ENCODE results near the gene METTL9. TPM values are rescaled to one million over a fixed set of nuclear protein-coding genes. Genes with fewer than 3 reads are reported as not detected.
"Not testable (repeated sequence)": the region's sequence is repeated elsewhere in the genome, so short reads cannot be mapped to it uniquely, and the experiment has no call there.

METTL9 gene
- total RNA-seq, 2 experiments from 2014 or later = 99.2 to 101 TPM

DNA sequence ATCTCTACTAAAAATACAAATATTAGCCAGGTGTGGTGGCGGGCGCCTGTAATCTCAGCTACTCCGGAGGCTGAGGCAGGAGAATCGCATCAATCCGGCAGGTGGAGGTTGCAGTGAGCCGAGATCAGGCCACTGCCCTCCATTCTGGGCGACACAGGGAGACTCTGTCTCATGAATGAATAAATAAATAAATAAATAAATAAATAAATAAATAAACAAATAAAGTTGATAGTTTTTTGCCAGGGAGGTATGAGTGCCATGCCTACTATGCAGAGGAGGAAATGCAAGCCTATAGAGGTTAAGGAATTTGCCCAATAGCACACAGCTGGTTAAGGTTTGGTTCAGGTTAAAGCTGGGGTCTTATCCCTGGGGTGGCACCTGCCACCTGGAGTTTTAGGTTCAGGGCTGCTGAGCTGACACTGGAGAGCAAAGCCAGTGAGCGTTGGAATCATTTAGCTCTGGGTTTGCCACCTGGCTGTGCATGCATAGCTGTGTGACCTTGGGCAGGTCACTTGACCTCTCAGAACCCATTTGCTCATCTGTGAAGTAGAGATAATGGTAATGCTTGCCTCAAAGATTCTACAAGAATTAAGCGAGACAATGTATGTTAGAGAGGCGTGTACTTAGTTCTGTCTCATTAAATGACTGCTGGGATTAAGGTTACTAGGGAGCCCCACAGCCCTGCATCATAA is 65.6 kb downstream of the METTL9 start:
- peaks cover 13% of the 10 kb centered on the region for H3K27me3 Mint-ChIP-seq (ENCODE audit: low read depth)
- POLR2A ChIA-PET = no interaction called here
- CTCF ChIA-PET = interaction anchor here (3.4 kb wide), 1 partner anchor 8 kb away, joined by 31 read pairs; no protein-coding TSS in a partner anchor
- no peak overlapping the region for H3K27ac Mint-ChIP-seq
- no peaks in the 10 kb centered on the region for H3K36me3 Mint-ChIP-seq (ENCODE audit: low read depth)
- ATAC-seq (no peak), DNase-seq (no peak)
- no peaks in the 10 kb centered on the region for H3K9me3 Mint-ChIP-seq (ENCODE audit: insufficient read depth)
- H3K4me3 Mint-ChIP-seq = no peak overlapping the region
- peaks cover 17% of the 10 kb centered on the region for H3K4me1 Mint-ChIP-seq (ENCODE audit: low read depth)

DNA sequence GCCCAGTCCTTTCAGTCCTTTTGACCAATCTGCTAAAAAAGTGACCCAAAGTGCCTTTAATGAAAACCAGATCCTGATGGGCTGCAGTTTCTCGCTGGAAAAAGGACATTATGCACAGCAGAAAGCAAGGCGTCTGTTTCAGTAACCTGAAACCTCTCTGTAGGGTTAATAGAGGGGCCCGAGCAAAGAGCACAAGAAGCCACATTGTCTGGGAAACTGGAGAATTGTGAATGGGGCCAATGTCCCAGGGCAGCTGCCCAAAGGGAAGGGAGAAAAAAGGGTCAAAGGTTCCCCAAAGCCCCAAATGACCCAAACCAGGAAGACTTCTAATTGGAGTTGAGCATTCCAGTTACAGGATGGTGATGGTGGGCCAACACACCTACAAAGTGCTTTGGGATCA is 67.4 kb downstream of the METTL9 start:
- H3K27ac Mint-ChIP-seq = no peak overlapping the region
- ATAC-seq (no peak), DNase-seq (no peak)
- peaks cover 5% of the 10 kb centered on the region for H3K4me1 Mint-ChIP-seq (ENCODE audit: low read depth)
- H3K36me3 Mint-ChIP-seq (ENCODE audit: low read depth) = no peaks in the 10 kb centered on the region
- no peak overlapping the region for H3K4me3 Mint-ChIP-seq
- H3K27me3 Mint-ChIP-seq (ENCODE audit: low read depth) = peaks cover 22% of the 10 kb centered on the region
- H3K9me3 Mint-ChIP-seq (ENCODE audit: insufficient read depth) = no peaks in the 10 kb centered on the region
- ChIA-PET CTCF (interaction anchor here (3.4 kb wide), 1 partner anchor 9 kb away, joined by 31 read pairs; no protein-coding TSS in a partner anchor), POLR2A (no interaction called here)

DNA sequence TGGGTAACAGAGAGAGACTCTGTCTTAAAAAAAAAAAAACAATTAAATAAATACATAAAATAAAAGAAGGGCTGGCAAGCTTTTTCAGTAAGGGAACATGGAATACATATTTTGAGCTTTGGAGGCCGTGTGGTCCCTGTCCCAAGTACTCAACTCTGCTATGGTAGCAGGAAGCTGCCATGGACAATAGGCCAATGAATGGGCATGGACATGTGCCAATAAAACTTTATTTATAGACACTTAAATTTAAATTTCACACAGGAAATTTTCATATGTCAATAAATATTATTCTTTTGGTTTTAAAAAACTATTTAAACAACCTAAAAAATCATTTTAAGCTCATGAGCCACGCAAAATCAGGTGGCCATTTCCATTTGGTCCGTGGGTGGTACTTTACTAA is 68.2 kb downstream of the METTL9 start:
- ATAC-seq = no peak
- H3K4me1 Mint-ChIP-seq (ENCODE audit: low read depth) = peaks cover 5% of the 10 kb centered on the region
- peaks cover 22% of the 10 kb centered on the region for H3K27me3 Mint-ChIP-seq (ENCODE audit: low read depth)
- DNase-seq = no peak
- CTCF ChIA-PET = interaction anchor here (0.9 to 3.4 kb wide), 2 partner anchors 9 to 10 kb away, joined by 4 to 31 read pairs; no protein-coding TSS in a partner anchor
- no peak overlapping the region for H3K4me3 Mint-ChIP-seq
- H3K9me3 Mint-ChIP-seq (ENCODE audit: insufficient read depth) = no peaks in the 10 kb centered on the region
- POLR2A ChIA-PET = no interaction called here
- no peaks in the 10 kb centered on the region for H3K36me3 Mint-ChIP-seq (ENCODE audit: low read depth)
- H3K27ac Mint-ChIP-seq = no peak overlapping the region

DNA sequence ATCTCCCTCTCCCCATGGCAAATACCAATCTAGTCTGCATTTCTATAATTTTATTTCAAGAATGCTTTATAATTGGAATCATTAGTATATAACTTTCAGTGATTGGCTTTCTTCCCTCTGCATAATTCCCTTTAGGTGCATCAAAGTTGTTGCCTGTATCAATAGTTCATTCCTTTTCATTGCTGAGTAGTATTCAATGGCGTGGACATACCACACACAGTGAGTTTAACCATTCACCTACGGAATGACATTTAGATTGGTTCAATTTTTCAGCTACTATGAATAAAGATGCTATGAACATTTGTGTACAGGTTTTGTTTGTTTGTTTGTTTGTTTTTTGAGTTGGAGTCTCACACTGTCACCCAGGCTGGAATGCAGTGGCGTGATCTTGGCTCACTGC is 74.1 kb downstream of the METTL9 start:
- ChIA-PET POLR2A (no interaction called here), CTCF (interaction anchor here (0.9 kb wide), 1 partner anchor 16 kb away, joined by 4 read pairs; no protein-coding TSS in a partner anchor)
- no peak for ATAC-seq
- Mint-ChIP-seq H3K9me3 (ENCODE audit: insufficient read depth) (no peaks in the 10 kb centered on the region), H3K4me1 (ENCODE audit: low read depth) (no peaks in the 10 kb centered on the region), H3K27me3 (ENCODE audit: low read depth) (peaks cover 16% of the 10 kb centered on the region), H3K27ac (no peak overlapping the region), H3K4me3 (no peak overlapping the region), H3K36me3 (ENCODE audit: low read depth) (no peaks in the 10 kb centered on the region)
- DNase-seq = no peak

DNA sequence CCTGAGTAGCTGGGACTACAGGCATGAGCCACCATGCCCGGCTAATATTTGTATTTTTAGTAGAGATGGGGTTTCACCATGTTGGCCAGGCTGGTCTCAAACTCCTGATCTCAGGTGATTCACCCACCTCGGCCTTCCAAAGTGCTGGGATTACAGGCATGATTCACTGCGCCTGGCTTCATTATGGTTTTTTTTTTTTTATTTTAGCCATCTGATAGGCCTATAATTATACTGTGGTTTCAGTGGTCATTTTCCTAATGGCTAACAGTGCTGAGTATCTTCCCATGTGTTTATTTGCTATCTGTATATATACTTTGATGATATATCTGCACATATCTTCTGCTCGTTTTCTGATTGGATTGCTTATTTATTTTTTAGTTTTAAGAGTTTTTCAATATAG is 75.1 kb downstream of the METTL9 start:
- POLR2A ChIA-PET; H3K36me3 Mint-ChIP-seq (ENCODE audit: low read depth); CTCF ChIA-PET; H3K4me3 Mint-ChIP-seq; H3K4me1 Mint-ChIP-seq (ENCODE audit: low read depth); H3K27ac Mint-ChIP-seq; DNase-seq; H3K9me3 Mint-ChIP-seq (ENCODE audit: insufficient read depth); ATAC-seq: not testable (repeated sequence)
- peaks cover 16% of the 10 kb centered on the region for H3K27me3 Mint-ChIP-seq (ENCODE audit: low read depth)

DNA sequence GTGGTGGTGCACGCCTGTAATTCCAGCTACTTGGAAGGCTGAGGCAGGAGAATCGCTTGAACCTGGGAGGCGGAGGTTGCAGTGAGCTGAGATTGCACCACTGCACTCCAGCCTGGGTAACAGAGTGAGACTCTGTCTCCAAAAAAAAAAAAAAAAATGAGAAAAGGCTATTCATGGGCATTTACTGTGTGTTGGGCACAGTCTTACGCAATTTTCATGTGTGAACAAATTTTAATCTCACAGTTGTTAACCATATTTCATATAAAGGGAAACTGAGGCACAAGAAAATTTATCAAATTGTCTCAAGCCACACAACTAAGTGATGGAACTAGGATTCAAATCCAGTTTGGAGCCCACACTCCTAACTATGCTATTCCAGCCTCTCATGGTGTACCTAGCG is 81.3 kb downstream of the METTL9 start:
- H3K27me3 Mint-ChIP-seq (ENCODE audit: low read depth) = peaks cover 11% of the 10 kb centered on the region
- H3K4me3 Mint-ChIP-seq; H3K36me3 Mint-ChIP-seq (ENCODE audit: low read depth); H3K4me1 Mint-ChIP-seq (ENCODE audit: low read depth); H3K9me3 Mint-ChIP-seq (ENCODE audit: insufficient read depth); ATAC-seq; POLR2A ChIA-PET; H3K27ac Mint-ChIP-seq; DNase-seq: not testable (repeated sequence)
- CTCF ChIA-PET = interaction anchor here (1.6 kb wide), 1 partner anchor 23 kb away, joined by 9 read pairs; no protein-coding TSS in a partner anchor

DNA sequence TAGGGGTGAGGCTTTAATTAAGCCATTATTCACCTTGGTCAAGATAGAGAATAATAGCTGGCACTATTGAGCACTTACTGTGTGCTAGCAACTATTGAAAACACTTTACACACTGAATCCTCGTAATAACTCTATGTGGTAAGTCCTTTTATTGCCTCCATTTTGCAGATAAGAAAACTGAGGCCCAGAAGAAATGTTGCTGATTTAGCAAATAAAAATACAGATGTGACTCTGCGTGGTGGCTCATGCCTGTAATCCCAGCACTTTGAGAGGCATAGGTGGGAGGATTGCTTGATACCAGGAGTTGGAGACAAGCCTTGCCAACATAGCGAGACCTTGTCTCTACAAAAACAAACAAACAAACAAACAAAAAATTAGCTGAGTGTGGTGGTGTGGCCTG is 83.8 kb downstream of the METTL9 start:
- ATAC-seq = no peak
- CTCF ChIA-PET = interaction anchor here (1.0 to 1.8 kb wide), 6 partner anchors 13 to 45 kb away, joined by 3 to 5 read pairs (median 4); no protein-coding TSS in a partner anchor
- H3K4me3 Mint-ChIP-seq = no peak overlapping the region

DNA sequence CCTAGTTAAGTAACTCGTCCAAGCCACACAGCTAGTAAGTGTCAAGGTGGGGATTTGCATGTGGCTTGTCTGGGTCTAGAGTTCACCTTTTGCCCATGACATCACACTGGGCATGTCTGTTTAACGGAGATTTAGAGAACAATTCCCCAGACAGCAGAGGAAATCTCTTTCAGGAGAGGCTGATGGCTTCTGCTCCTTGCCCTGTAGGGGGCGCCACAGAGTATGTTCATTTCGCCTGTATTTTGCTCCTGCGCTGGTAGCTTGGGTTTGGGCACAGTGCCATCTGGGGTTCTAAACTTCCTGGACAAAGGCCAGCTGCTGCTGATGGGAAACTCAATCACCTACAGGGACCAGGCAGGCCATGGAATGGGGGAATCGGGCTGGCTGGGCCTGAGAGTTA is 84.8 kb downstream of the METTL9 start:
- Mint-ChIP-seq H3K9me3 (ENCODE audit: insufficient read depth) (no peaks in the 10 kb centered on the region), H3K27ac (no peak overlapping the region), H3K4me1 (ENCODE audit: low read depth) (no peaks in the 10 kb centered on the region), H3K36me3 (ENCODE audit: low read depth) (no peaks in the 10 kb centered on the region), H3K27me3 (ENCODE audit: low read depth) (peaks cover 4% of the 10 kb centered on the region), H3K4me3 (no peak overlapping the region)
- no peak for ATAC-seq
- POLR2A ChIA-PET = no interaction called here
- CTCF ChIA-PET = interaction anchor here (1.0 to 1.8 kb wide), 6 partner anchors 12 to 44 kb away, joined by 3 to 5 read pairs (median 4); no protein-coding TSS in a partner anchor
- DNase-seq = peak; percentile 32

More for the DNA sequence above, 83.8 kb downstream of the METTL9 start:
- Mint-ChIP-seq H3K27me3 (ENCODE audit: low read depth) (peaks cover 4% of the 10 kb centered on the region), H3K9me3 (ENCODE audit: insufficient read depth) (no peaks in the 10 kb centered on the region), H3K4me1 (ENCODE audit: low read depth) (no peaks in the 10 kb centered on the region), H3K36me3 (ENCODE audit: low read depth) (no peaks in the 10 kb centered on the region), H3K27ac (no peak overlapping the region)
- POLR2A ChIA-PET = no interaction called here
- DNase-seq = no peak

DNA sequence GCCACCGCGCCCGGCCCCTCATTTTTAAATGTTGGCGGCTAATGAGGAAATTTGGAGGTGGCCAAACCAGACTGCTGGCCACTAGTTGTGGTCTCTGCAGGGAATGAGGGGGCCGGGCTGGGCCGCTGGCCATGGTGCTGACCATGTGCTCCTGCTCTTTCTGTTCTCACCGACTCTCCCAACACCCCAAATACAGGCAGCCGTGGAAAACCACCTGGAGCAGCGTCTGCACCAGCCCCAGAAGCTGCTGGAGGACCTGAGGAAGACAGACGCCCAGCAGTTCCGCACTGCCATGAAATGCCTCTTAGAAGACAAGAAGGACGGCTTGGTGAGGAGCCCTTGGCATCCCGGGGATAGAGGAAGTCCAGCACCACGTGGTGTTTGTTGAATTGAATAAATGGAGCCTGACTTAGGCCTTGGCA is 85.7 kb downstream of the METTL9 start:
- Mint-ChIP-seq H3K36me3 (ENCODE audit: low read depth) (no peaks in the 10 kb centered on the region), H3K4me1 (ENCODE audit: low read depth) (no peaks in the 10 kb centered on the region), H3K27ac (no peak overlapping the region), H3K4me3 (no peak overlapping the region), H3K9me3 (ENCODE audit: insufficient read depth) (no peaks in the 10 kb centered on the region), H3K27me3 (ENCODE audit: low read depth) (peaks cover 4% of the 10 kb centered on the region)
- DNase-seq = no peak
- ChIA-PET CTCF (interaction anchor here (1.2 kb wide), 1 partner anchor 28 kb away, joined by 5 read pairs; no protein-coding TSS in a partner anchor), POLR2A (no interaction called here)
- ATAC-seq = no peak

DNA sequence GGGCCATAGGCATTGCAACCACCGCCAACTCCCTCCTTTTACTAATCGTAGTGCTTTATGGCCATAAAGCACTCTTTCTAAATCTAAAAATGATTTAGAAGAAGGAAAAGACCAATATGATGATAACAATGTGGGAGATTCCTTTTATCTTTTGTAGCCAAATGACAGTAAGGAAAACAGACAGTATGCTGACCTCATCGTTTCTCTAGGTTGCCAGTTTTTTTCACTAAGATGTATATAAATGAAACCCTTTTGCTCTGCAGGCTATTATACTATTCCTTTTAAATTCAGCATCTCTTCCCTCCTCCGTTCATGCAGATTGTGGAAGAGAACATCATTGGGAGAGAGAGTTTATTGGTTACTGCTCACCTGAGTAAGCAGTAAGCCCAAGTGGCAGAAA is 89.7 kb downstream of the METTL9 start:
- ChIA-PET CTCF (no interaction called here), POLR2A (no interaction called here)
- Mint-ChIP-seq H3K4me1 (ENCODE audit: low read depth) (no peaks in the 10 kb centered on the region), H3K4me3 (no peak overlapping the region), H3K27me3 (ENCODE audit: low read depth) (peaks cover 2% of the 10 kb centered on the region), H3K36me3 (ENCODE audit: low read depth) (no peaks in the 10 kb centered on the region), H3K27ac (no peak overlapping the region), H3K9me3 (ENCODE audit: insufficient read depth) (no peaks in the 10 kb centered on the region)
- ATAC-seq = no peak
- no peak for DNase-seq

DNA sequence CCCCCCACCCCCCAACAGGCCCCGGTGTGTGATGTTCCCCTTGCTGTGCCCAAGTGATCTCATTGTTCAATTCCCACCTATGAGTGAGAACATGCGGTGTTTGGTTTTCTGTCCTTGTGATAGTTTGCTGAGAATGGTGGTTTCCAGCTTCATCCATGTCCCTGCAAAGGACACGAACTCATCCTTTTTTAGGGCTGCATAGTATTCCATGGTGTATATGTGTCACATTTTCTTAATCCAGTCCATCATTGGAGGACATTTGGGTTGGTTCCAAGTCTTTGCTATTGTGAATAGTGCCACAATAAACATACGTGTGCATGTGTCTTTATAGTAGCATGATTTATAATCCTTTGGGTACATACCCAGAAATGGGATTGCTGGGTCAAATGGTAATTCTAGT is 91.6 kb downstream of the METTL9 start:
- ATAC-seq; H3K9me3 Mint-ChIP-seq (ENCODE audit: insufficient read depth); H3K4me1 Mint-ChIP-seq (ENCODE audit: low read depth); H3K36me3 Mint-ChIP-seq (ENCODE audit: low read depth); POLR2A ChIA-PET; H3K27ac Mint-ChIP-seq; H3K4me3 Mint-ChIP-seq; CTCF ChIA-PET; H3K27me3 Mint-ChIP-seq (ENCODE audit: low read depth); DNase-seq: not testable (repeated sequence)

DNA sequence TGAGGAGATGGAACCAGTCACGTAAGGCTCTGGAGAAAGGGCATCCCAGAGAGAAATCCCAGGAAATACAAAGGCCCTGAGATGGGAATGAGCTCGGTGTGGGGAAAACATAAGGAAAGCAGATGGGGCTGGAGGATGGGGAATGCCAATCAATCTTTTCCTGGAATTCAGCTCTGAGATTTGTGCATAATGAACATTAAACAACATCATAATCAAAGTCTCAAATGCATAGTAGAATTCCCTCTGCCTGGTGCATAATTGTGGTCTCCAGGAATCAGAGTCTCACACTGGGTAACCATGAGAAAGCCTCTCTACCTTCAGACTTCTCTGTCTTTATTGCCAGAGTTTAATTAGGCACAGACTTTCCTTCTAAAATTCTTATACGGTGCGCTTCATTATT is 95.2 kb downstream of the METTL9 start:
- Mint-ChIP-seq H3K36me3 (ENCODE audit: low read depth) (no peaks in the 10 kb centered on the region), H3K4me3 (no peak overlapping the region), H3K27me3 (ENCODE audit: low read depth) (peaks cover 7% of the 10 kb centered on the region), H3K27ac (no peak overlapping the region), H3K4me1 (ENCODE audit: low read depth) (no peaks in the 10 kb centered on the region), H3K9me3 (ENCODE audit: insufficient read depth) (no peaks in the 10 kb centered on the region)
- CTCF ChIA-PET = interaction anchor here (1.0 to 2.1 kb wide), 4 partner anchors 14 to 110 kb away, joined by 5 to 9 read pairs (median 8); no protein-coding TSS in a partner anchor
- DNase-seq (no peak), ATAC-seq (no peak)
- POLR2A ChIA-PET = no interaction called here
